ENCODE data around the gene CAPN9.

- TF ChIP-seq ARNTL (CRISPR knock-in tag; IDR thresholded peaks at IDR 0.05; ENCODE audit: borderline replicate concordance, low read depth) (no peak), ZFP3 (CRISPR knock-in tag; IDR thresholded peaks at IDR 0.05) (no peak)
Observed at GRCh38 chr1:230712470-230712942, 34.7 kb upstream of the CAPN9 start.
